WTC11 (cell line): ENCODE measurements around the gene SLC16A10.

Source experiments
- FOXJ3 ChIP-seq: sonication (generic); formaldehyde crosslinking; IDR thresholded peaks from 2 replicates; pipeline ENCODE4 v1.9.0; 2021; ENCODE audit warnings: missing genetic modification reagents, mild to moderate bottlenecking, borderline replicate concordance
- FOXK1 ChIP-seq: sonication (generic); formaldehyde crosslinking; IDR thresholded peaks from 2 replicates; pipeline ENCODE4 v1.8.0; 2022; ENCODE audit warnings: mild to moderate bottlenecking, moderate library complexity, missing genetic modification reagents
- GABPB1 ChIP-seq: sonication (generic); formaldehyde crosslinking; IDR thresholded peaks from 2 replicates; pipeline ENCODE4 v1.8.1; 2023; ENCODE audit warnings: mild to moderate bottlenecking, missing genetic modification reagents
- IRF2 ChIP-seq: sonication (generic); formaldehyde crosslinking; IDR thresholded peaks from 2 replicates; pipeline ENCODE4 v1.8.0; 2022; ENCODE audit warnings: low read depth, missing genetic modification reagents, borderline replicate concordance
- ZNF121 ChIP-seq: sonication (generic); formaldehyde crosslinking; IDR thresholded peaks from 2 replicates; pipeline ENCODE4 v1.8.0; 2023; ENCODE audit warnings: missing genetic modification reagents
- ZNF138 ChIP-seq: sonication (generic); formaldehyde crosslinking; conservative IDR thresholded peaks from 2 replicates; pipeline ENCODE4 v1.8.1; 2022; ENCODE audit warnings: mild to moderate bottlenecking, moderate library complexity, missing genetic modification reagents
- ZNF232 ChIP-seq: sonication (generic); formaldehyde crosslinking; IDR thresholded peaks from 2 replicates; pipeline ENCODE4 v1.8.0; 2022; ENCODE audit warnings: mild to moderate bottlenecking, missing genetic modification reagents
- TF ChIP-seq, protein P1 (sequence below): fragments of 200-600 bp; IDR thresholded peaks from 2 replicates; pipeline ENCODE4 v1.8.0; 2022; ENCODE audit warnings: antibody characterized with exemption
- TF ChIP-seq, protein P2 (sequence below): sonication (generic); formaldehyde crosslinking; IDR thresholded peaks from 2 replicates; pipeline ENCODE4 v1.8.1; 2023; ENCODE audit warnings: mild to moderate bottlenecking, missing genetic modification reagents, borderline replicate concordance
- TF ChIP-seq, protein P3 (sequence below): sonication (generic); formaldehyde crosslinking; IDR thresholded peaks from 2 replicates; pipeline ENCODE4 v1.8.0; 2022; ENCODE audit warnings: mild to moderate bottlenecking, missing genetic modification reagents
- TF ChIP-seq, protein P4 (sequence below): sonication (generic); formaldehyde crosslinking; IDR thresholded peaks from 2 replicates; pipeline ENCODE4 v1.8.0; 2023; ENCODE audit warnings: mild to moderate bottlenecking, missing genetic modification reagents

DNA sequence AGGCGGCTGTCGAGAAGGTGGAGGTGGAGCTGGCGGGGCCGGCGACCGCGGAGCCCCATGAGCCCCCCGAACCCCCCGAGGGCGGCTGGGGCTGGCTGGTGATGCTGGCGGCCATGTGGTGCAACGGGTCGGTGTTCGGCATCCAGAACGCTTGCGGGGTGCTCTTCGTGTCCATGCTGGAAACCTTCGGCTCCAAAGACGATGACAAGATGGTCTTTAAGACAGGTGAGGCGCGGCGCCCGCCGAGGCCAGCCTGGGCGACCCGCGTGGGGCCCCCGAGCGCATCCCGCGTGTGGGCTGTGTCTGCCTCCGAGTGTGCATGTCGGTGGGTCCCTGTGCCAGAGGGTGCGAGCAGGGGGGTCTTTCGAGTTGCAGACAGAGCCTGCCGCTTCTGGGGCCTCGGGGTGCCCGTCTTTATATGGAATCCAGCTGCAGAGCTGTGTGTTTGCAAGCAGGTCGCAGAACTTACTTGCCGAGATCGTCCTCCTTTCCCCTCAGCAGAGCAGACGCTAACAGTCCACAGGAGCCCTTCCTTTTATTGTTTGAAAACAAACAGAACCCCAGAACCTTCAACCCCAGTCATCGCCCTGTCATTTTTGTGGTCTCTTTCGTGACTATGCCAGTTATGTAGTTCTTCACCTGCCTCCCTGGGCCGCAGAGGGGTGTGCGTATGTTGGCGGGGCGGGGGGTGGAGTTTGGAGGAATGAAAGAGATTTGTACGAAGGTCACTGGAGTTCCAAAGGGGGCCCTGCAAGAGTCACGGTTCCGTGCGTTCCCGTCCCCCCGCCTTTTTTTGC is 766 bp downstream of the SLC16A10 start:
- TF ChIP-seq, protein P1, sequence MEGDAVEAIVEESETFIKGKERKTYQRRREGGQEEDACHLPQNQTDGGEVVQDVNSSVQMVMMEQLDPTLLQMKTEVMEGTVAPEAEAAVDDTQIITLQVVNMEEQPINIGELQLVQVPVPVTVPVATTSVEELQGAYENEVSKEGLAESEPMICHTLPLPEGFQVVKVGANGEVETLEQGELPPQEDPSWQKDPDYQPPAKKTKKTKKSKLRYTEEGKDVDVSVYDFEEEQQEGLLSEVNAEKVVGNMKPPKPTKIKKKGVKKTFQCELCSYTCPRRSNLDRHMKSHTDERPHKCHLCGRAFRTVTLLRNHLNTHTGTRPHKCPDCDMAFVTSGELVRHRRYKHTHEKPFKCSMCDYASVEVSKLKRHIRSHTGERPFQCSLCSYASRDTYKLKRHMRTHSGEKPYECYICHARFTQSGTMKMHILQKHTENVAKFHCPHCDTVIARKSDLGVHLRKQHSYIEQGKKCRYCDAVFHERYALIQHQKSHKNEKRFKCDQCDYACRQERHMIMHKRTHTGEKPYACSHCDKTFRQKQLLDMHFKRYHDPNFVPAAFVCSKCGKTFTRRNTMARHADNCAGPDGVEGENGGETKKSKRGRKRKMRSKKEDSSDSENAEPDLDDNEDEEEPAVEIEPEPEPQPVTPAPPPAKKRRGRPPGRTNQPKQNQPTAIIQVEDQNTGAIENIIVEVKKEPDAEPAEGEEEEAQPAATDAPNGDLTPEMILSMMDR, result no peak
- TF ChIP-seq GABPB1 (CRISPR knock-in tag) (no peak), FOXK1 (CRISPR knock-in tag) (no peak), FOXJ3 (CRISPR knock-in tag) (no peak), IRF2 (CRISPR knock-in tag) (no peak), ZNF138 (CRISPR knock-in tag) (no peak), ZNF121 (CRISPR knock-in tag) (no peak), ZNF232 (CRISPR knock-in tag) (no peak)
- TF ChIP-seq, protein P2, sequence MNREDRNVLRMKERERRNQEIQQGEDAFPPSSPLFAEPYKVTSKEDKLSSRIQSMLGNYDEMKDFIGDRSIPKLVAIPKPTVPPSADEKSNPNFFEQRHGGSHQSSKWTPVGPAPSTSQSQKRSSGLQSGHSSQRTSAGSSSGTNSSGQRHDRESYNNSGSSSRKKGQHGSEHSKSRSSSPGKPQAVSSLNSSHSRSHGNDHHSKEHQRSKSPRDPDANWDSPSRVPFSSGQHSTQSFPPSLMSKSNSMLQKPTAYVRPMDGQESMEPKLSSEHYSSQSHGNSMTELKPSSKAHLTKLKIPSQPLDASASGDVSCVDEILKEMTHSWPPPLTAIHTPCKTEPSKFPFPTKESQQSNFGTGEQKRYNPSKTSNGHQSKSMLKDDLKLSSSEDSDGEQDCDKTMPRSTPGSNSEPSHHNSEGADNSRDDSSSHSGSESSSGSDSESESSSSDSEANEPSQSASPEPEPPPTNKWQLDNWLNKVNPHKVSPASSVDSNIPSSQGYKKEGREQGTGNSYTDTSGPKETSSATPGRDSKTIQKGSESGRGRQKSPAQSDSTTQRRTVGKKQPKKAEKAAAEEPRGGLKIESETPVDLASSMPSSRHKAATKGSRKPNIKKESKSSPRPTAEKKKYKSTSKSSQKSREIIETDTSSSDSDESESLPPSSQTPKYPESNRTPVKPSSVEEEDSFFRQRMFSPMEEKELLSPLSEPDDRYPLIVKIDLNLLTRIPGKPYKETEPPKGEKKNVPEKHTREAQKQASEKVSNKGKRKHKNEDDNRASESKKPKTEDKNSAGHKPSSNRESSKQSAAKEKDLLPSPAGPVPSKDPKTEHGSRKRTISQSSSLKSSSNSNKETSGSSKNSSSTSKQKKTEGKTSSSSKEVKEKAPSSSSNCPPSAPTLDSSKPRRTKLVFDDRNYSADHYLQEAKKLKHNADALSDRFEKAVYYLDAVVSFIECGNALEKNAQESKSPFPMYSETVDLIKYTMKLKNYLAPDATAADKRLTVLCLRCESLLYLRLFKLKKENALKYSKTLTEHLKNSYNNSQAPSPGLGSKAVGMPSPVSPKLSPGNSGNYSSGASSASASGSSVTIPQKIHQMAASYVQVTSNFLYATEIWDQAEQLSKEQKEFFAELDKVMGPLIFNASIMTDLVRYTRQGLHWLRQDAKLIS (CRISPR knock-in tag), result no peak
- TF ChIP-seq, protein P3, sequence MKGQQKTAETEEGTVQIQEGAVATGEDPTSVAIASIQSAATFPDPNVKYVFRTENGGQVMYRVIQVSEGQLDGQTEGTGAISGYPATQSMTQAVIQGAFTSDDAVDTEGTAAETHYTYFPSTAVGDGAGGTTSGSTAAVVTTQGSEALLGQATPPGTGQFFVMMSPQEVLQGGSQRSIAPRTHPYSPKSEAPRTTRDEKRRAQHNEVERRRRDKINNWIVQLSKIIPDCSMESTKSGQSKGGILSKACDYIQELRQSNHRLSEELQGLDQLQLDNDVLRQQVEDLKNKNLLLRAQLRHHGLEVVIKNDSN (CRISPR knock-in tag), result no peak
- TF ChIP-seq, protein P4, sequence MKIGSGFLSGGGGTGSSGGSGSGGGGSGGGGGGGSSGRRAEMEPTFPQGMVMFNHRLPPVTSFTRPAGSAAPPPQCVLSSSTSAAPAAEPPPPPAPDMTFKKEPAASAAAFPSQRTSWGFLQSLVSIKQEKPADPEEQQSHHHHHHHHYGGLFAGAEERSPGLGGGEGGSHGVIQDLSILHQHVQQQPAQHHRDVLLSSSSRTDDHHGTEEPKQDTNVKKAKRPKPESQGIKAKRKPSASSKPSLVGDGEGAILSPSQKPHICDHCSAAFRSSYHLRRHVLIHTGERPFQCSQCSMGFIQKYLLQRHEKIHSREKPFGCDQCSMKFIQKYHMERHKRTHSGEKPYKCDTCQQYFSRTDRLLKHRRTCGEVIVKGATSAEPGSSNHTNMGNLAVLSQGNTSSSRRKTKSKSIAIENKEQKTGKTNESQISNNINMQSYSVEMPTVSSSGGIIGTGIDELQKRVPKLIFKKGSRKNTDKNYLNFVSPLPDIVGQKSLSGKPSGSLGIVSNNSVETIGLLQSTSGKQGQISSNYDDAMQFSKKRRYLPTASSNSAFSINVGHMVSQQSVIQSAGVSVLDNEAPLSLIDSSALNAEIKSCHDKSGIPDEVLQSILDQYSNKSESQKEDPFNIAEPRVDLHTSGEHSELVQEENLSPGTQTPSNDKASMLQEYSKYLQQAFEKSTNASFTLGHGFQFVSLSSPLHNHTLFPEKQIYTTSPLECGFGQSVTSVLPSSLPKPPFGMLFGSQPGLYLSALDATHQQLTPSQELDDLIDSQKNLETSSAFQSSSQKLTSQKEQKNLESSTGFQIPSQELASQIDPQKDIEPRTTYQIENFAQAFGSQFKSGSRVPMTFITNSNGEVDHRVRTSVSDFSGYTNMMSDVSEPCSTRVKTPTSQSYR (CRISPR knock-in tag), result no peak
